Kidney capillary endothelial cell (primary cell): ENCODE results near the gene LRRC75A.
"Not testable (repeated sequence)": the region's sequence is repeated elsewhere in the genome, so short reads cannot be mapped to it uniquely, and the experiment has no call there.

Experiments used
- DNase-seq: peaks from one replicate; pipeline ENCODE4 v3.0.0-alpha.2; 2018; ENCODE audit warnings: low spot score

LRRC75A gene

GRCh38 chr17:16449121-16449570 is 42.8 kb downstream of the LRRC75A start:
- DNase-seq: no peak

- DNase-seq: no peak
These were observed 43.5 kb downstream of the LRRC75A start for GRCh38 chr17:16448490-16448889.

GRCh38 chr17:16447676-16448075 is 44.3 kb downstream of the LRRC75A start:
- no peak for DNase-seq

GRCh38 chr17:16446338-16446983 is 45.5 kb downstream of the LRRC75A start:
- DNase-seq: no peak

GRCh38 chr17:16444258-16444886 is 47.6 kb downstream of the LRRC75A start:
- DNase-seq: no peak

GRCh38 chr17:16443511-16444257 is 48.3 kb downstream of the LRRC75A start:
- DNase-seq: no peak

GRCh38 chr17:16442594-16443510 is 49.1 kb downstream of the LRRC75A start:
- no peak for DNase-seq

- DNase-seq: no peak
These were observed 49.9 kb downstream of the LRRC75A start for GRCh38 chr17:16442141-16442540.

GRCh38 chr17:16440901-16441629 is 50.9 kb downstream of the LRRC75A start:
- DNase-seq: no peak

- not testable (repeated sequence) for DNase-seq
These were observed 51.6 kb downstream of the LRRC75A start for GRCh38 chr17:16440354-16440753.

- DNase-seq: no peak
These were observed 52.1 kb downstream of the LRRC75A start for GRCh38 chr17:16439811-16440351.

GRCh38 chr17:16439303-16439791 is 52.6 kb downstream of the LRRC75A start:
- no peak for DNase-seq

GRCh38 chr17:16438557-16439302 is 53.3 kb downstream of the LRRC75A start:
- peak; percentile 100 for DNase-seq

- DNase-seq: no peak
These were observed 53.8 kb downstream of the LRRC75A start for GRCh38 chr17:16438173-16438556.

GRCh38 chr17:16437083-16437482 is 54.9 kb downstream of the LRRC75A start:
- DNase-seq: no peak

- no peak for DNase-seq
These were observed 55.8 kb downstream of the LRRC75A start for GRCh38 chr17:16435925-16436886.

GRCh38 chr17:16434662-16435061 is 57.3 kb downstream of the LRRC75A start:
- no peak for DNase-seq

- DNase-seq: no peak
These were observed 58.5 kb downstream of the LRRC75A start for GRCh38 chr17:16433514-16433913.

- no peak for DNase-seq
These were observed 60.0 kb downstream of the LRRC75A start for GRCh38 chr17:16432017-16432416.
